Thyroid gland (tissue), 4 donors: ENCODE measurements around the gene IL4I1.

Experiments used
- CTCF ChIP-seq, 6 experiments: fragments of 200-600 bp in 3 of 6; fragments of 450-650 bp in 3 of 6; sonication (generic) in 3 of 6; IDR thresholded peaks; one replicate each; pipeline ENCODE4 v1.5.1; 2016 to 2019; ENCODE audit warnings: antibody characterized with exemption in 6 of 6, mild to moderate bottlenecking in 2 of 6, inconsistent platforms in 1 of 6, moderate library complexity in 1 of 6
- POLR2A ChIP-seq, 2 donors: fragments of 450-650 bp; IDR thresholded peaks; one replicate each; pipeline ENCODE4 v1.6.1; 2017; ENCODE audit warnings: antibody characterized with exemption in 2 of 2, mild to moderate bottlenecking in 2 of 2, moderate library complexity in 1 of 2

GRCh38 chr19:49923055-49924003 lies 26.6 kb upstream of the IL4I1 start:
- TF ChIP-seq CTCF (IDR thresholded peaks at IDR 0.05) = no peak
- TF ChIP-seq POLR2A (IDR thresholded peaks at IDR 0.05) = no peak
